ENCODE results near the gene OR52N2. TPM values are rescaled to one million over a fixed set of nuclear protein-coding genes. Genes with fewer than 3 reads are reported as not detected.

The OR52N2 gene
- total and polyA plus RNA-seq, 12 donors: not detected

- Histone ChIP-seq H3K4me1 (no peaks in the 10 kb centered on the region), H3K9me3 (peaks cover 0 to 8% (median 0%) of the 10 kb centered on the region in 11 donors), H3K36me3 (no peaks in the 10 kb centered on the region), H3K27ac (no peak overlapping the region), H3K27me3 (peaks cover 0 to 15% (median 0%) of the 10 kb centered on the region in 7 donors), H3K4me3 (no peak overlapping the region)
- intact Hi-C loops (cut with DNase I): no loop called here
- ATAC-seq (no peak), DNase-seq (no peak)
- no peak for TF ChIP-seq CTCF (IDR thresholded peaks at IDR 0.05)
- 83 to 89% methylated on average over 6 of the region's 6 CpGs for WGBS, 2 donors
Measured at GRCh38 chr11:5796541-5796940, 12.2 kb upstream of the OR52N2 start.

- no peak overlapping the region for H3K4me3 ChIP-seq
- no peaks in the 10 kb centered on the region for H3K36me3 ChIP-seq
- no peak overlapping the region for H3K27ac ChIP-seq
- WGBS, 2 donors: 90% methylated on average over 5 of the region's 5 CpGs
- ATAC-seq: no peak
- H3K27me3 ChIP-seq: peaks cover 0 to 5% (median 0%) of the 10 kb centered on the region in 7 donors
- peaks cover 0 to 14% (median 0%) of the 10 kb centered on the region in 11 donors for H3K9me3 ChIP-seq
- no peak for TF ChIP-seq CTCF (IDR thresholded peaks at IDR 0.05)
- H3K4me1 ChIP-seq: peaks cover 0 to 9% (median 5%) of the 10 kb centered on the region in 9 donors
- no peak for DNase-seq
- intact Hi-C loops (cut with DNase I): loop anchor here in 7 of 10 donors (10.0 kb wide), 5 partner anchors 119 to 679 kb away; partner anchors contain the start of genes TRIM22 (in 2 of the 7), TRIM5 (in 2 of the 7) and OR51V1 (in 1 of the 7)
Measured at GRCh38 chr11:5803982-5804381, 4.7 kb upstream of the OR52N2 start.

- TF ChIP-seq CTCF (IDR thresholded peaks at IDR 0.05): no peak
- Histone ChIP-seq H3K36me3 (no peaks in the 10 kb centered on the region), H3K4me1 (peaks cover 0 to 16% (median 5%) of the 10 kb centered on the region in 9 donors), H3K27me3 (peaks cover 0 to 6% (median 0%) of the 10 kb centered on the region in 7 donors), H3K4me3 (no peak overlapping the region), H3K9me3 (peaks cover 0 to 14% (median 0%) of the 10 kb centered on the region in 11 donors), H3K27ac (no peak overlapping the region)
- WGBS, 2 donors: 55 to 57% methylated on average over 10 of the region's 10 CpGs
- intact Hi-C loops (cut with DNase I): loop anchor here (5.0 to 10.0 kb wide), 15 partner anchors 110 to 1180 kb away; partner anchors contain the start of genes TRIM6 (in 3 of the 10), TRIM22 (in 2 of the 10), TRIM5 (in 2 of the 10) and OR51V1 (in 1 of the 10)
- DNase-seq (no peak), ATAC-seq (no peak)
Measured at GRCh38 chr11:5807580-5807979, 1.1 kb upstream of the OR52N2 start.

GRCh38 chr11:5809122-5809519 lies 397 bp downstream of the OR52N2 start:
- no peak for DNase-seq
- peaks cover 0 to 16% (median 5%) of the 10 kb centered on the region in 9 donors for H3K4me1 ChIP-seq
- H3K9me3 ChIP-seq: peaks cover 0 to 6% (median 0%) of the 10 kb centered on the region in 11 donors
- intact Hi-C loops (cut with DNase I): loop anchor here (2.0 to 10.0 kb wide), 16 partner anchors 112 to 1182 kb away; partner anchors contain the start of genes TRIM6 (in 3 of the 10), TRIM22 (in 2 of the 10), TRIM5 (in 2 of the 10) and OR51V1 (in 1 of the 10)
- H3K27ac ChIP-seq: peak overlapping the region in 2 of 10 donors; percentile 19 to 50
- peak overlapping the region; percentile 13 to 66 (median 54) for H3K4me3 ChIP-seq
- peak in 4 of 8 donors; percentile 39 to 77 (median 46) for ATAC-seq
- WGBS, 2 donors: 44 to 52% methylated on average over 5 of the region's 5 CpGs
- TF ChIP-seq CTCF (IDR thresholded peaks at IDR 0.05): no peak
- peaks cover 0 to 6% (median 0%) of the 10 kb centered on the region in 7 donors for H3K27me3 ChIP-seq
- H3K36me3 ChIP-seq: no peaks in the 10 kb centered on the region

Measured in heart right ventricle (tissue), 16 donors.